Measurements from ENCODE around the gene GAP43.

GAP43 gene

GRCh38 chr3:115692887-115693524, 69.7 kb downstream of the GAP43 start:
- peak; percentile 70 for TF ChIP-seq CTCF (IDR thresholded peaks at IDR 0.05; ENCODE audit: borderline replicate concordance, insufficient read depth, low read depth, low read length)
- no peak overlapping the region for H3K4me3 ChIP-seq (ENCODE audit: low read depth, low read length)

GRCh38 chr3:115693868-115694267, 70.6 kb downstream of the GAP43 start:
- H3K4me3 ChIP-seq (ENCODE audit: low read depth, low read length) = no peak overlapping the region
- TF ChIP-seq CTCF (IDR thresholded peaks at IDR 0.05; ENCODE audit: borderline replicate concordance, insufficient read depth, low read depth, low read length) = no peak

- H3K4me3 ChIP-seq (ENCODE audit: low read depth, low read length) = no peak overlapping the region
- TF ChIP-seq CTCF (IDR thresholded peaks at IDR 0.05; ENCODE audit: borderline replicate concordance, insufficient read depth, low read depth, low read length) = no peak
These were observed 71.8 kb downstream of the GAP43 start for GRCh38 chr3:115695090-115695489.

GRCh38 chr3:115697263-115698053, 74.1 kb downstream of the GAP43 start:
- no peak overlapping the region for H3K4me3 ChIP-seq (ENCODE audit: low read depth, low read length)

GRCh38 chr3:115698851-115699591, 75.7 kb downstream of the GAP43 start:
- no peak overlapping the region for H3K4me3 ChIP-seq (ENCODE audit: low read depth, low read length)
- TF ChIP-seq CTCF (IDR thresholded peaks at IDR 0.05; ENCODE audit: borderline replicate concordance, insufficient read depth, low read depth, low read length) = no peak

More at GRCh38 chr3:115697263-115698053, 74.1 kb downstream of the GAP43 start:
- no peak for TF ChIP-seq CTCF (IDR thresholded peaks at IDR 0.05; ENCODE audit: borderline replicate concordance, insufficient read depth, low read depth, low read length)

GRCh38 chr3:115699706-115700105, 76.4 kb downstream of the GAP43 start:
- H3K4me3 ChIP-seq (ENCODE audit: low read depth, low read length) = no peak overlapping the region
- no peak for TF ChIP-seq CTCF (IDR thresholded peaks at IDR 0.05; ENCODE audit: borderline replicate concordance, insufficient read depth, low read depth, low read length)

Measured in GM12875 (cell line).